Smooth muscle cell of the brain vasculature (primary cell): ENCODE results near the gene NINJ2.
"Not testable (repeated sequence)": the region's sequence is repeated elsewhere in the genome, so short reads cannot be mapped to it uniquely, and the experiment has no call there.

Experiments
- DNase-seq: peaks from one replicate; pipeline ENCODE4 v3.0.0-alpha.2; 2012; ENCODE audit warnings: low read depth, low spot score

NINJ2 gene

GRCh38 chr12:641321-641720 is 21.9 kb downstream of the NINJ2 start:
- not testable (repeated sequence) for DNase-seq

- no peak for DNase-seq
Observed at GRCh38 chr12:640773-641172, 22.5 kb downstream of the NINJ2 start.

GRCh38 chr12:639988-640387 is 23.3 kb downstream of the NINJ2 start:
- DNase-seq: no peak

GRCh38 chr12:639566-639965 is 23.7 kb downstream of the NINJ2 start:
- no peak for DNase-seq

- DNase-seq: no peak
Observed at GRCh38 chr12:638953-639557, 24.2 kb downstream of the NINJ2 start.

GRCh38 chr12:636632-637031 is 26.6 kb downstream of the NINJ2 start:
- no peak for DNase-seq

- DNase-seq: no peak
Observed at GRCh38 chr12:633731-634130, 29.5 kb downstream of the NINJ2 start.

GRCh38 chr12:632102-632696 is 31.0 kb downstream of the NINJ2 start:
- peak; percentile 87 for DNase-seq

- DNase-seq: no peak
Observed at GRCh38 chr12:630656-631632, 32.3 kb downstream of the NINJ2 start.

- DNase-seq: not testable (repeated sequence)
Observed at GRCh38 chr12:628742-629078, 34.5 kb downstream of the NINJ2 start.

- no peak for DNase-seq
Observed at GRCh38 chr12:627863-628741, 35.1 kb downstream of the NINJ2 start.

GRCh38 chr12:627285-627684 is 36.0 kb downstream of the NINJ2 start:
- no peak for DNase-seq

- DNase-seq: no peak
Observed at GRCh38 chr12:625998-626397, 37.2 kb downstream of the NINJ2 start.

- DNase-seq: no peak
Observed at GRCh38 chr12:623865-624372, 39.3 kb downstream of the NINJ2 start.

GRCh38 chr12:623172-623864 is 39.9 kb downstream of the NINJ2 start:
- DNase-seq: no peak

- no peak for DNase-seq
Observed at GRCh38 chr12:622416-622815, 40.8 kb downstream of the NINJ2 start.

- DNase-seq: no peak
Observed at GRCh38 chr12:619346-619745, 43.9 kb downstream of the NINJ2 start.

- no peak for DNase-seq
Observed at GRCh38 chr12:618605-619004, 44.6 kb downstream of the NINJ2 start.

- no peak for DNase-seq
Observed at GRCh38 chr12:617304-617915, 45.8 kb downstream of the NINJ2 start.

- no peak for DNase-seq
Observed at GRCh38 chr12:615620-616019, 47.6 kb downstream of the NINJ2 start.
